DMS153 treated with DMSO at 0.1 percent for 48 hours (cell line): ENCODE measurements around the gene STKLD1.

Experiments used
- DNase-seq: peaks from one replicate; lab custom pipeline; 2025; ENCODE audit not compliant: unreplicated experiment; lab: John Stamatoyannopoulos, UW

STKLD1 gene

DNA sequence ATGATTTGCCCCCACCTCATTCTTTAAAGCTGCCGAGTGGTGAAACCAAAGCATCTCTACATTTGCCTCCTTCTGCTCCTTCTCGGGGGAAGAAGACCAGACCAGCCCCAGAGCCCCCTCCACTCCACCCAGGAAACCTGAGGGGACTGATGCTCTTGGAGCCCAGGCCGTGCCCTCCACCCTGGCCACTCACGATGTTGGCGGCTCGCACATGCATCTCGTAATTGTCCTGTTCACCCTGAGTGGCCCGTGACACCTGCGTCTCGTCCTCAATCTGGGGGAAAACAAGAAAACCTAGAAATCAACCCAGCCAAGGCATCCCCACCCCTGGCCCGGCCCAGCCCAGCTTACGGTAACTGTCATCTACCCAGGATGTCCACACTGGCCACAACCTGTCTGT is 31.2 kb upstream of the STKLD1 start:
- DNase-seq, result no peak

DNA sequence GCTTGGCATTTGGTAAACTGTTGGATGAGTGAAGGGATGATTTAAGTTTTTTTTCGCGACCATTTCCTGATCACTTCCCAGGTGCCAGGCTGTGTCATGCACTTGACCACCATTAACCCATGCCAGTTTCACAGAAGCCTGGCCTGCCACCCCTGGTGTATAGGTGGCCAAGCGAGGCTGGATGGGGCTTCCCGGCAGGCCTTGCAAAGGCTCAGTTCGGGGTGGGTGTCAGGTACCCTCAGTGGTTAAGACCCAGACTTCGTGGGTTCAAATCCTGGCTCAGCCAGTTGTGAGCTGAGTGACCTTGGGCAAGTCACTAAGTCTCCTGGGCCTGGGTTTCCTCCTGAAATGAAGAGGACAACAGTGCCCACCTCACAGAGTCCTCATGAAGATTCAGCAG is 30.6 kb upstream of the STKLD1 start:
- DNase-seq, result no peak

DNA sequence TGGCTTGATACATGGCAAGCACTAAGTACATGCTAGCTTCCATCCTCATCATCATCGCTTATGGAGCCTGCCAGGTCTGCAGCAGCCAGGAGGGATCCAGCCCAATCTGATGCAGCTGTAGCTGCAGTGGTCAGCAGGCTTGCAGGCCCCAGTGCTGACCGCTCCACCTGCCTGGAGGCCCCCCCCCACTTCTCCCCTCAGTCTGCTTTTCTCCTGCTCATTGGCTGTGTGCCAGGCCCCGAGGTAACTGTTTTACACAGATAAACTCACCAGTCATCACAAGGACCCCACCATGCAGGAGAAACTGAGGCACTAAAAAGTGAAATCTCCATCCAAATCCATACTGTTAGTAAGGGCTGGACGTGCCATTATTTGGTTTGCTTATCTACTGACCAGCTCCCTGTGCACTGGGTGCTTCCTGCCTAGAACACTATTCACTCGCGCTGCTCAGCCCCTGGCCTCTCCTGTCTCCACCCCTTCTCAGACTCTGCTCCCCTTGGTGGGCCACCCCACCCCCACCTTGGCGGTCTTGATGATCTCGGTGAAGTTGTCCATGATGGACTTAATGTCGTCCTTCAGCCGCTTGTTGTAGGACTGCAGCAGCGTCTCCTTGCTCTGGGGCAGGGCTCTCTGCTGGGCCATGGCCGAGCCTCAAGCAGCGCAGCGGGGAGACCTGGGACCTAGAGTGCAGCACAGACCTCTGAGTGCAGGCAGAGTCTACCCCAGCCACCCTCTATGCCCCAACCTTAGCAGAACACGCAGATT is 30.0 kb upstream of the STKLD1 start:
- no peak for DNase-seq

DNA sequence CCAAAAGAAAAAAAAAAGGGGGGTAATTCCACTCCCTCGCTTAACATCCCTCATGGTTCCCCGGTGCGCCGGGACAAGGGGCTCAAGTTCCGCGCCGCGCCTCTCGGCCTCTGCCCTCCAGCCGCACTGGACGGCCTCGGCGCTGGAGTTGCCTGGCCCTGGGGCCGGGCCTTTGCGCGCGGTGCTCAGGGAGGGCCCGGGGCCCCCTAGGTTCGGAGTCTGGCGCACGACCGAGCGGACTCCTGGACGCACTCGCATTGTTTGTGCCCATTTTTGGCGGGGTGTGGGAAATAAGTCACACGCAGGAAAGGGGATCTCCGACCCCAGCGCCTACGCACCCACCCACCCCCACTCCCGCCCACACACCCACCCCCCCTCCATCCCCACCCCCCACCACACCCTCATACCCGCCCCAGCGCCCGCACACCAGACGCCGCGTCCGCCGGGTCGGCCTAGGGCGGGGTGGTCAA is 28.6 kb upstream of the STKLD1 start:
- DNase-seq, result no peak

DNA sequence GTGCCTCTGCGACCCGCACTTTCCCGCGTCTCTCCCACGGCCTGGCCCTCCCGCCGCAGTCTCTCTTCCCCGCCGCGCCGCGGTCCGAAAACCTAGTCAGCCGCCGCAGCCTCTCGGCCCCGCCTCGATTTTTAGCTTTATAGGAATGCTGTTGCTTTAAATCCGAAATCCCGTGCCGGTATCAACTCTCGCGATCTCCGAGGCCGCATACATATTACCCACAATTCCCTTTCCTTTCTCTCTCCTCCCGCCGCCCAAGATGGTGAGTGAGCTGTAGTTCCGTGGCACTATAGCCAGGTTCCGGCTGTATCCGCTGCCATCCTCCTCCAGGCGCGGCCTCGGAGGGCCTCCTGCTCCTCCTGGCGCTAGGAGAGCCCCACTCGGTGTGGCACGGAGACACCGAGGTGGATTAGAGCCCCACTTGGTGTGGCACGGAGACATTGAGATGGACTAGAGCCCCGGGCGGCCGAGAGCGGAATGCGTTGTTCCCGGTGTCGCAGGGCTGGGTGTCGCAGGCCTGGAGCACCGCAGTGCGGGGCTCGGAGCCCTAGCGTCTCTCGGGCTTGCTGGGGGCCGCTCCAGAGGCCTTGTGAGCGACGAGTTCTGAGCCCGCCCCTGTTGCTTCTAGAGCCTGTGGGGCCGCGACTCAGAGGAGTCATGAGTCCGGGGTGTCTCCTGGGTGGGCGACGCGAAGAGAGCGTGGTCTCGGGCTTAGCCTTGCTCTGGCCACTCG is 28.0 kb upstream of the STKLD1 start, which contains the start of the genes MED22 and RPL7A:
MED22 (minus strand) TSS at position 147 of the 733 bp plus-strand sequence. CDS start 1,469 bp downstream, outside the sequence.
RPL7A (plus strand) TSS at position 234 of the 733 bp plus-strand sequence; CDS start at position 260, 26 bp downstream.
- DNase-seq, result peak; percentile 95

GRCh38 chr9:133348718-133349573 is 27.2 kb upstream of the STKLD1 start:
- no peak for DNase-seq

DNA sequence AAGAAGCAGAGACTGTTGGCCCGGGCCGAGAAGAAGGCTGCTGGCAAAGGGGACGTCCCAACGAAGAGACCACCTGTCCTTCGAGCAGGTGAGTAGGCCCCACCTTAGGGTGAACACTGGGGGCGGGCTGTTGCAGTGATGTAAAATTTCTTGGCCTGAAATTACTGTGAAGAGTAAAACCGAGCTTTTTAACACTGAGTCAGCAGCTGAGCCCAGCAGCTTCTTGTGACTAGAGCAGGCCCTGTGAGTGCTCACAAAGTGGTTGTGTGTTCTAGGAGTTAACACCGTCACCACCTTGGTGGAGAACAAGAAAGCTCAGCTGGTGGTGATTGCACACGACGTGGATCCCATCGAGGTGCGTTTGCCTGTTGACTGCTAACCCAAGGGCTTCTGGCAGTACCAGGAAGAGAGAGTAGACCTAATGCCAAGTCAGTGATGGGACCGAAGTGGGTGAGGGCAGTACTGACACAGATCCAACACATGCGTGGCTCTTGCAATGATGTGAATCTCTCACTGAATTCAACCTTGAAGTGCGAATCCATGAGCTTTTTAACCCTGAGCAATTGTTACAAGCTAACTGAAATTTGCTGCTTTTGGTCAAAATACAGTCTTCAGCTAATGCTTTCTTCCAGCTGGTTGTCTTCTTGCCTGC is 26.1 kb upstream of the STKLD1 start:
- DNase-seq, result no peak

GRCh38 chr9:133351526-133351907 is 24.6 kb upstream of the STKLD1 start:
- DNase-seq, result no peak

- no peak for DNase-seq
These were observed 24.1 kb upstream of the STKLD1 start for GRCh38 chr9:133351908-133352634.

- DNase-seq, result no peak
These were observed 23.4 kb upstream of the STKLD1 start for GRCh38 chr9:133352635-133353340.

DNA sequence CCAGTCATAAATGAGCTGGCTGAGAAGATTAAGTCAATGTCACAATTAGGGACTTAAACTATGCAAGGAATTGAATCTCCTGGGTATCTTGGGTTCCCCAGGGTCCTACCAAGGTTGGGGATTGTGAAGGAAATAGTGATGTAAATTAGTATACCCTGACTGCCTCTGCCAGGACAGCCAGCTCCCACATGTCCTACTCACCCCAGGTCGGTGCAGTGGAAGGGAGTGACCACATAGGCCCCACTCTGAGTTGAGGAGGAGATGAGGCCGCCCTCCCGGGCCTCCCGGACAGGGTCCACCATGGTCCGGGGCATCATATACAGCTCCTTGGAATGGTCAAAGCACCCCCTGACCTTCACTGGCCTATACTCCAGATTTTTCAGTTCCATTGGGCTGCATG is 22.6 kb upstream of the STKLD1 start:
- DNase-seq, result no peak

DNA sequence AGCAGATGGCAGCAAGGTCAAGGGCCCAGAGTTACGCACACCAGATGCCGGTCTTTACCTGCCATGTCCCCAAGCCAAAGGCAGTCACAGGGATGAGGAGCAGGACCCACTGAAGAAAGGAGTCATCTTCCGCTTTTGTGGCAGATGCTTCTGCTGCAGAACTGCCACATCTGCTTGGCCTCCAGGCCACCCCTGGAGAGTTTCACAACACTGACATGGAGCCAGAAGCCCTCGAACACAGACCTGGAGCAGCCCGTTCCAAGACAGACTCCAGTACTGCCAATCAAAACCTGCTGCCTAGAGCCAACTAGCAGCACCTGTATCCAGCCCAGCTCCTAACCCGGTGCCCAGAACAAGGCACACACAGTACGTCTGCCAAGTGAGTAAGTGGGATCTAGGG is 21.4 kb upstream of the STKLD1 start:
- no peak for DNase-seq

DNA sequence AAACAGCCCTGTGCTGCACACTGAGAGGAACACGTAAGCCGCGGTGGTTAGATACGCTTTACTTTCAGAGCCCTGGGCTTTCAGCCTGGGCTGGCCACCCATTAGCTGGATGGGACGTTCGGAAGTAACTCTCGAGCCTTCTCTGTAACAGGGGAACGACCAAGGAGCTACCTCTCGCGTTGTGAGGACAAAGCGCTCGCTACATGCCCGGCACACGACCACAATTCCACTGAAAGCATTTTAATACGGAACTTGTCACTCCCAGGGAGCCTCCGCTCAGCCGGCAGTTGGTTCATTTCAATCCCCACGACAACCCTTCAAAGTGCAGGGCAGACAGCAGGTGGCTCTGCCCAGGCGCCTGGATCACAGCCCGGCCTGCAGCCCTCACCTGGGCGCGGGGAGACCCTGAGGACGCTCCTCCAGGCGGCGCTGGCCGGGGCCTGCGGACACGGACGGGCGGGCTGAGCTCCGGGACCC is 20.2 kb upstream of the STKLD1 start:
- DNase-seq, result no peak

GRCh38 chr9:133356391-133357091 is 19.6 kb upstream of the STKLD1 start, which contains the start of the genes SURF1 and SURF2:
Gene SURF1 (minus strand): TSS chr9:133356487. CDS start chr9:133356453, 34 bp downstream.
Gene SURF2 (plus strand): TSS chr9:133356550. CDS start chr9:133356593, 43 bp downstream.
- peak; percentile 66 for DNase-seq

DNA sequence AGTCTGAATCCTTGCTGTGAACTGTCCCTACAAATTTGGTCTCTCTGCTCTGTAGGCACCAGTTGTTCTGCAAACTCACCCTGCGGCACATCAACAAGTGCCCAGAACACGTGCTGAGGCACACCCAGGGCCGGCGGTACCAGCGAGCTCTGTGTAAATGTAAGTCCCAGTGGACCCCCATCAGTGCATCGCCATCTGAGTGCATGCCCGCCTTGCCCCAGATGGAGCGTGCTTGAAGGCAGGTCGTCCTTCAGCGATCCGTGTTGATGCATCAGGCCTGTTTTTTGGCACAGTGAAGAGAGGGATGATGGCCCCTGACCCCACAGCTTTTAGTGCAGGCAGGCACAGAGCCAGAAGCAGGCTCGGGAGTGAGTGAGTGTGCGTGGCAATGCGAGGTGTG is 18.5 kb upstream of the STKLD1 start:
- no peak for DNase-seq

DNA sequence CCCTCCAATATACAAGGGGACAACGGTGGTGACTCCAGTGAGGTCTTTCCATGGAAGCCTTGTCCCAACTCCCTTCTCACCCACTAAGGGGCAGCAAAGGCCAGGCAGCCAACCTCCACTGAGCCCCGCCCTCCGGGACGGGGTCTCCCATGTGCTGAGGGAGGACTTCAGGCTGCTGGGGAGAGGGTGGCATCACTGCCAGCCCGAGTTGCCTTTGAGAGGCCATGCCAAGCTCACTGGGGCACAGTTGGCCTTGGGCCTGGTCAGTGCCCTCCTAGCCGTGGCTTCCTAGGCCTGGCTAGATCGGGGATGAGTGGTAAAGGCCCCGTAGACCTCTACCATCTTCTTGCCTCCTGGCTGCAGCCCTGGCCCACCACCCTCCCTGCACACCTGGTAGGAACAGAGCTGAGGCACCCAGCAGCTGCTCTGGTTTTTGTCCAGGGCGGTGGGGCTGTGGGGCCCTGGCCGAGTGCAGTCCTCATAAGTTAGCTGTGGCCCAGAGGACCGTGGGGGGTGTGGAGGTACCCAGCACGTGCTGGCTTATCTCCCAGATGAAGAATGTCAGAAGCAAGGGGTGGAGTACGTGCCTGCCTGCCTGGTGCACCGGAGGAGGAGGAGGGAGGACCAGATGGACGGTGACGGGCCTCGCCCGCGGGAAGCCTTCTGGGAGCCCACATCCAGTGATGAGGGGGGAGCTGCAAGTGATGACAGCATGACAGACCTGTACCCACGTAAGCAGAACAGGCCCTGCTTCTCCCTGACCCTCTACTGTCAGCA is 16.6 kb upstream of the STKLD1 start:
- no peak for DNase-seq
